ENCODE results near the gene RAPGEF5. TPM values are rescaled to one million over a fixed set of nuclear protein-coding genes. Genes with fewer than 3 reads are reported as not detected.

The RAPGEF5 gene
- total and polyA plus RNA-seq, 4 donors: 7.1 to 54.8 (median 13.0) TPM

- Histone ChIP-seq H3K36me3 (ENCODE audit: control insufficient read depth in 4 of 4, insufficient read depth in 3 of 4, low read depth in 1 of 4, low read length in 3 of 4) (peaks cover 5 to 23% (median 18%) of the 10 kb centered on the region in 4 donors), H3K4me3 (ENCODE audit: low read depth in 1 of 3, low read length in 3 of 3) (no peak overlapping the region), H3K27me3 (ENCODE audit: control insufficient read depth in 4 of 4, insufficient read depth in 4 of 4, low read length in 3 of 4) (no peaks in the 10 kb centered on the region), H3K9ac (ENCODE audit: low read depth in 1 of 2, low read length in 2 of 2) (no peak overlapping the region), H3K4me1 (ENCODE audit: control insufficient read depth in 4 of 4, insufficient read depth in 4 of 4, low read length in 3 of 4) (no peaks in the 10 kb centered on the region), H3K9me3 (ENCODE audit: control insufficient read depth in 4 of 4, low read length in 3 of 4) (no peaks in the 10 kb centered on the region), H3K27ac (ENCODE audit: low read depth in 1 of 2, low read length in 2 of 2) (no peak overlapping the region)
- TF ChIP-seq ATF3 (IDR thresholded peaks at IDR 0.05) (no peak), TAF1 (conservative IDR thresholded peaks at IDR 0.05) (no peak), SP1 (IDR thresholded peaks at IDR 0.05) (no peak), RXRA (IDR thresholded peaks at IDR 0.05) (no peak), NR2F2 (IDR thresholded peaks at IDR 0.05) (no peak), HNF4G (IDR thresholded peaks at IDR 0.05) (no peak), JUND (IDR thresholded peaks at IDR 0.05) (no peak), GABPA (IDR thresholded peaks at IDR 0.05 in 1 of 2, conservative IDR thresholded peaks at IDR 0.05 in 1 of 2) (no peak), FOXA1 (IDR thresholded peaks at IDR 0.05) (no peak), REST (IDR thresholded peaks at IDR 0.05) (no peak), RAD21 (IDR thresholded peaks at IDR 0.05) (no peak), MAX (IDR thresholded peaks at IDR 0.05) (no peak), EGR1 (IDR thresholded peaks at IDR 0.05; ENCODE audit: low read depth in 2 of 2) (no peak), HNF4A (conservative IDR thresholded peaks at IDR 0.05) (no peak), YY1 (IDR thresholded peaks at IDR 0.05) (no peak), CTCF (IDR thresholded peaks at IDR 0.05; ENCODE audit: low read depth, low read length, missing input control) (no peak), FOXA2 (IDR thresholded peaks at IDR 0.05) (no peak)
- TF ChIP-seq, protein P1, sequence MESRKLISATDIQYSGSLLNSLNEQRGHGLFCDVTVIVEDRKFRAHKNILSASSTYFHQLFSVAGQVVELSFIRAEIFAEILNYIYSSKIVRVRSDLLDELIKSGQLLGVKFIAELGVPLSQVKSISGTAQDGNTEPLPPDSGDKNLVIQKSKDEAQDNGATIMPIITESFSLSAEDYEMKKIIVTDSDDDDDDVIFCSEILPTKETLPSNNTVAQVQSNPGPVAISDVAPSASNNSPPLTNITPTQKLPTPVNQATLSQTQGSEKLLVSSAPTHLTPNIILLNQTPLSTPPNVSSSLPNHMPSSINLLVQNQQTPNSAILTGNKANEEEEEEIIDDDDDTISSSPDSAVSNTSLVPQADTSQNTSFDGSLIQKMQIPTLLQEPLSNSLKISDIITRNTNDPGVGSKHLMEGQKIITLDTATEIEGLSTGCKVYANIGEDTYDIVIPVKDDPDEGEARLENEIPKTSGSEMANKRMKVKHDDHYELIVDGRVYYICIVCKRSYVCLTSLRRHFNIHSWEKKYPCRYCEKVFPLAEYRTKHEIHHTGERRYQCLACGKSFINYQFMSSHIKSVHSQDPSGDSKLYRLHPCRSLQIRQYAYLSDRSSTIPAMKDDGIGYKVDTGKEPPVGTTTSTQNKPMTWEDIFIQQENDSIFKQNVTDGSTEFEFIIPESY (IDR thresholded peaks at IDR 0.05): no peak
- DNase-seq (ENCODE audit: low spot score): no peak
- WGBS: 46% methylated on average over 2 of the region's 2 CpGs
Observed at GRCh38 chr7:22159341-22159740, 197.6 kb downstream of the RAPGEF5 start.
